Measurements from ENCODE around the gene TSC1.

TSC1 gene

DNA sequence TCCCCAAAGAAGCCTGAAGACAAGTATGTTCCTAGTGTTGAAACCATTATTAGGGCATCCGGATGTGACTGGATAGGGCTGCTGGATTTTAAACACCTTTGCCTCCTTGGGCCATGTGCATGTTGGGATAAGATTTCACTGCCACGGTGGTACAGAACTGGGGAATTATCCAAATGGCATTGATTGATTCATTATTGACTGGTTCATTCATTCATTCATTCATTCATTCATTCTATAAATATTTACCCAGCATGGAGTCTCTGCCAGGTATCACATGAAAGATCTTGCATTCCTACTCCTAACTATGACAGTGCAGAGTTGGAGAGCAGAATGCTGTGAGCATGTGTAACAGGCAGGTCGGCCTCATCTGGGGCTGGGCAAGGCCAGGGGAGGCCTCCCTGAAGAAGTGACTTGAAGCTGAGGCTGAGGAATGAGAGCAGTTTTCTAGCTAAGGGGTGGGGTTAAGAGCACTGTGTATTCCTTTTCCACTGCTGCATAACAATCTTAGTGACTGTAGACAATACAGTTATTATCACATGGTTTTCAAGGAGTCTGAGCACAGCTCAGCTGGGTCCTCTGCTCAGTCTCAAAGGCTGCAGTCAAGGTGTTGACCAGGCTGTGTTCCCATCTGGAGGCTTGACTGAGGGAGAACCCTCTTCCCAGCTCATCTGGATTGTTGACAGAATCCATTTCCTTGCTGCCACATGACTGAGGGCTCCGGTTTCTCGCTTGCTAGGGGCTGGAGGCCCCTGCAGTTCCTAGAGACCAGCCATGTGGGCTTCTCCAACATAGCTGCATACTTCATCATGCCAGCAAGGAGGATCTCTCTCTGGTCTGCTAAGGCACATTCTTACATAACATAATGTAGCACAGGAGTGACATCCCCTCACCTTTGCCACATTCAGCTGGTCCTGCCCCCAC lies 102.0 kb downstream of the TSC1 start:
- no peaks in the 10 kb centered on the region for H3K27me3 ChIP-seq (ENCODE audit: insufficient read depth, low read length)
- no peaks in the 10 kb centered on the region for H3K36me3 ChIP-seq (ENCODE audit: insufficient read depth, low read length)
- H3K4me3 ChIP-seq (ENCODE audit: low read depth, low read length): no peak overlapping the region
- H3K27ac ChIP-seq (ENCODE audit: low read depth, low read length): no peak overlapping the region
- no peak overlapping the region for H2AFZ ChIP-seq (ENCODE audit: low read length, unreplicated experiment)
- H3K4me1 ChIP-seq (ENCODE audit: control insufficient read depth, insufficient read depth, low read length, unreplicated experiment): peaks cover 8% of the 10 kb centered on the region
- H3K79me2 ChIP-seq (ENCODE audit: control insufficient read depth, insufficient read depth, low read length, unreplicated experiment): no peaks in the 10 kb centered on the region

Data from ACC112 (cell line).